PFSK-1 (cell line): ENCODE results near the gene MRPL58.

Experiments used
- POLR2AphosphoS5 ChIP-seq: IDR thresholded peaks from 2 replicates; pipeline ENCODE4 v1.6.1; 2012; ENCODE audit warnings: low read depth, mild to moderate bottlenecking, control low read depth, low read length, moderate library complexity
- TF ChIP-seq, protein P1 (sequence below), 2 experiments: IDR thresholded peaks; 2 replicates each; pipeline versions ENCODE4 v1.6.1 to v1.8.0; 2011 to 2012; ENCODE audit warnings: low read depth in 2 of 2, low read length in 2 of 2, control low read depth in 1 of 2, inconsistent platforms in 1 of 2, mild to moderate bottlenecking in 1 of 2, moderate library complexity in 1 of 2; ENCODE audit not compliant: insufficient read depth in 1 of 2

DNA sequence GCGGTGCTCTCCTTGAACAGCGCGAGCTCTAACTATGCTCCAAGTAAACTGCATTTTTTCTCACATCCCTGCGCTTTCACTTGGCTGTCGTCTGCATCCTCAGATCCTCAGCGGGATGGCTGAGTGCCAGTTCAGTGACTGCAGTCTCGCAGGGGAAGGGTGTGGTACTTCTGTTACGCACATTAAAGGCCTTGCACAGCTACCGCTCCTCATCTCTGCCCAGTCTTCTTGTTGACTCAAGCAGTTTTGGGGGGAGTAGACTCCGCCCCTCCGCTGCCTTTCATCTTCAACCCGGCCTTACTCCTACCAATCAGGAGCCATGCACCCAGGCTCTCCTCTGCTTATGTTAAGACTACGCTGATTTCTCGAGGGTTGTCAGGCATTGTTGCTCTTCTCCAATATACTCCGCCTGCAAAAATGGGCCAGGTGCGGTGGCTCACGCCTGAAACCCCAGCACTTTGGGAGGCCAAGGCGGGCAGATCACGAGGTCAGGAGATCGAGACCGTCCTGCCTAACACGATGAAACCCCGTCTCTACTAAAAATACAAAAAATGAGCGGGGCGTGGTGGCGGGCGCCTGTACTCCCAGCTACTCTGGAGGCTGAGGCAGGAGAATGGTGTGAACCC lies 24.3 kb downstream of the MRPL58 start:
- TF ChIP-seq, protein P1, sequence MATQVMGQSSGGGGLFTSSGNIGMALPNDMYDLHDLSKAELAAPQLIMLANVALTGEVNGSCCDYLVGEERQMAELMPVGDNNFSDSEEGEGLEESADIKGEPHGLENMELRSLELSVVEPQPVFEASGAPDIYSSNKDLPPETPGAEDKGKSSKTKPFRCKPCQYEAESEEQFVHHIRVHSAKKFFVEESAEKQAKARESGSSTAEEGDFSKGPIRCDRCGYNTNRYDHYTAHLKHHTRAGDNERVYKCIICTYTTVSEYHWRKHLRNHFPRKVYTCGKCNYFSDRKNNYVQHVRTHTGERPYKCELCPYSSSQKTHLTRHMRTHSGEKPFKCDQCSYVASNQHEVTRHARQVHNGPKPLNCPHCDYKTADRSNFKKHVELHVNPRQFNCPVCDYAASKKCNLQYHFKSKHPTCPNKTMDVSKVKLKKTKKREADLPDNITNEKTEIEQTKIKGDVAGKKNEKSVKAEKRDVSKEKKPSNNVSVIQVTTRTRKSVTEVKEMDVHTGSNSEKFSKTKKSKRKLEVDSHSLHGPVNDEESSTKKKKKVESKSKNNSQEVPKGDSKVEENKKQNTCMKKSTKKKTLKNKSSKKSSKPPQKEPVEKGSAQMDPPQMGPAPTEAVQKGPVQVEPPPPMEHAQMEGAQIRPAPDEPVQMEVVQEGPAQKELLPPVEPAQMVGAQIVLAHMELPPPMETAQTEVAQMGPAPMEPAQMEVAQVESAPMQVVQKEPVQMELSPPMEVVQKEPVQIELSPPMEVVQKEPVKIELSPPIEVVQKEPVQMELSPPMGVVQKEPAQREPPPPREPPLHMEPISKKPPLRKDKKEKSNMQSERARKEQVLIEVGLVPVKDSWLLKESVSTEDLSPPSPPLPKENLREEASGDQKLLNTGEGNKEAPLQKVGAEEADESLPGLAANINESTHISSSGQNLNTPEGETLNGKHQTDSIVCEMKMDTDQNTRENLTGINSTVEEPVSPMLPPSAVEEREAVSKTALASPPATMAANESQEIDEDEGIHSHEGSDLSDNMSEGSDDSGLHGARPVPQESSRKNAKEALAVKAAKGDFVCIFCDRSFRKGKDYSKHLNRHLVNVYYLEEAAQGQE (IDR thresholded peaks at IDR 0.05; ENCODE audit: insufficient read depth in 1 of 2, low read depth in 2 of 2, low read length in 2 of 2), result no peak
- 0 out of 2 replicates have a peak, but pooled peaks have one; percentile 33 for TF ChIP-seq POLR2AphosphoS5
